ENCODE data around the gene CDH3. TPM values are rescaled to one million over a fixed set of nuclear protein-coding genes. Genes with fewer than 3 reads are reported as not detected.

Gene CDH3
- total and polyA plus RNA-seq, 2 of the 13 experiments (the other 11 are each of a cell fraction or from before 2014, with no cell fraction given): 0.11 TPM; not detected in 1

- TF ChIP-seq ZNF318 (CRISPR knock-in tag; IDR thresholded peaks at IDR 0.05) (no peak), HDAC1 (CRISPR knock-in tag; IDR thresholded peaks at IDR 0.05) (no peak), E2F1 (CRISPR knock-in tag; IDR thresholded peaks at IDR 0.05) (no peak), ZNF557 (CRISPR knock-in tag; IDR thresholded peaks at IDR 0.05) (no peak), STAT6 (CRISPR knock-in tag; IDR thresholded peaks at IDR 0.05; ENCODE audit: borderline replicate concordance) (no peak), ZMYM4 (CRISPR knock-in tag; IDR thresholded peaks at IDR 0.05) (no peak), DNMT1 (CRISPR knock-in tag; IDR thresholded peaks at IDR 0.05) (no peak), TFE3 (CRISPR knock-in tag; IDR thresholded peaks at IDR 0.05) (no peak), MXD4 (CRISPR knock-in tag; IDR thresholded peaks at IDR 0.05) (no peak), RXRA (CRISPR knock-in tag; IDR thresholded peaks at IDR 0.05) (no peak), PAWR (CRISPR knock-in tag; IDR thresholded peaks at IDR 0.05; ENCODE audit: borderline replicate concordance) (no peak), ZNF333 (CRISPR knock-in tag; IDR thresholded peaks at IDR 0.05; ENCODE audit: borderline replicate concordance) (no peak), KLF6 (CRISPR knock-in tag; IDR thresholded peaks at IDR 0.05) (no peak), ZIK1 (CRISPR knock-in tag; IDR thresholded peaks at IDR 0.05; ENCODE audit: borderline replicate concordance, low read depth) (no peak), ZNF282 (IDR thresholded peaks at IDR 0.05; ENCODE audit: partially characterized antibody) (no peak), MTERF4 (CRISPR knock-in tag; IDR thresholded peaks at IDR 0.05) (no peak), HOXA5 (CRISPR knock-in tag; IDR thresholded peaks at IDR 0.05) (no peak)
Measured at GRCh38 chr16:68733570-68733969, 88.5 kb downstream of the CDH3 start (continued).
